ENCODE results near the gene KLC4. TPM values are rescaled to one million over a fixed set of nuclear protein-coding genes. Genes with fewer than 3 reads are reported as not detected.

The KLC4 gene
- total and polyA plus RNA-seq, 4 donors, result 16.1 to 36.0 (median 26.4) TPM

DNA sequence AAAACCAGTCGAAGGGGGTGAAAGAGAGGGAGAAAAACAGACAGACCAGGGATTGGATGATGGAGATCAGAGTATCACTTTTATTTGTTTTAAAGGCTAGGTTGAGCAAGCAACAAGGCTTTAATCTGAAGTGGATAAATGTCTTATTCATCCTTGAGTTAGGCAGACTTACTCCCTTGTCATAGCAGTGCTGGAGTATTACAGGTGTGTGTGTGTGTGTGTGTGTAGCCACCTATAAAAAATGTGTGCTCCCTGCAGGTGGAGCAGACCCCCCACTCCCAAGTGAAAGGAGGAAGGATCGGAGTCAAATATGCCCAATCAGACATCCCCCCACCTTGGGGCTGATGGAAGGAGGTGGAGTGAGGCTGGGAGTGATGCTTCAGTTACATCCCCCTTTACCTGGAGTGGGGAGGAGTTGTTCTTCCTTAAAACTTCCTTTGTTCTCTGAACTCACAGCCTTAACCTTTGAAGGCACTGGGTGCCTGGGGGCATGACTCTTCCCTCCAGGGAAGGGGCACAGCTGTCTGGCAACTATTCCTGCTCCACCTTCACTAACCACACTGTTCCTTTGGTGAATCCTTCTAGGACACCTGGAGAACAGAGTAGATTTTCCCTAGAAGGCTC, 43.9 kb downstream of the KLC4 start:
- WGBS, 2 donors, result 64 to 83% methylated on average over 2 of the region's 2 CpGs
- Histone ChIP-seq H3K9me3 (ENCODE audit: control insufficient read depth in 4 of 4, insufficient read depth in 3 of 4, low read length in 3 of 4) (no peaks in the 10 kb centered on the region), H3K36me3 (ENCODE audit: control insufficient read depth in 4 of 4, insufficient read depth in 4 of 4, low read length in 4 of 4) (peaks cover 0 to 6% (median 2%) of the 10 kb centered on the region in 4 donors), H3K27me3 (ENCODE audit: control insufficient read depth in 3 of 3, insufficient read depth in 3 of 3, low read length in 2 of 3) (no peaks in the 10 kb centered on the region), H3K4me1 (ENCODE audit: control insufficient read depth in 5 of 5, insufficient read depth in 5 of 5, low read length in 5 of 5) (peaks cover 0 to 6% (median 0%) of the 10 kb centered on the region in 5 donors), H3K4me3 (no peak overlapping the region), H3K9ac (ENCODE audit: insufficient read depth in 1 of 2, low read length in 2 of 2) (no peak overlapping the region), H3K27ac (ENCODE audit: low read depth in 1 of 2, low read length in 1 of 2) (no peak overlapping the region)
- TF ChIP-seq CTCF (IDR thresholded peaks at IDR 0.05; ENCODE audit: control extremely low read depth, extremely low read depth), result no peak
- no peak for DNase-seq
- ATAC-seq (ENCODE audit: insufficient read depth, low FRiP score), result no peak

DNA sequence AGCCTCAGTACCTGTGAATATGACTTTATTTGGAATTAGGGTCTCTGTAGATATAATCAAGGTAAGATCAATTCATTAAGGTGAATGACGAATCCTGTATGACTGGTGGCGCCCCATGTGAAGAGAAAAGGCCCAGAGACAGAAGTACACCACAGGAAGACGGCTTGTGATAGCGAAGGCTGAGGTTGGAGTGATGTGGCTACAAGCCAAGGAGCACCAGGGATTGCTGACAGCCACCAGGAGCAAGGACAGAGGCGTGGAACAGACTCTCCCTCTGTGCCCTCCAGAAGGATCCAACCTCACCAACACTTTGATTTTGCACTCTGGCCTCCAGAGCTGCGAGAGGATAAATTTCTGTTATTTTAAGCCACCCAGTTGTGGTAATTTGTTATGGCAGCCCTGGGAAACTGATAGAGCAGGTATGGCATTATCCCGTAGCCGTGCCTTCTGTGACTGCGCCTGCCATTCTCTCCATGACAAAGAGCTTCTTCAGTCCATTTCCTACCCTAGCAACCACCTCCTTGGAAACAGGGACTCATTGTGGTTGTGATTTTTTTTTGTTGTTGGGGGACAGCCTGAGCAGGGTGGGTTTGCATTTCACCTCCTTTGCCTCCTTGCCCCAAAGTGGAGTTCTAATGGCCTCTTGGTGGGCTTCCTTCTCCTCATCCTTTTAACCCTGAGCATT, 46.2 kb downstream of the KLC4 start:
- H3K9ac ChIP-seq (ENCODE audit: insufficient read depth in 1 of 2, low read length in 2 of 2), result no peak overlapping the region
- peaks cover 0 to 6% (median 2%) of the 10 kb centered on the region in 4 donors for H3K36me3 ChIP-seq (ENCODE audit: control insufficient read depth in 4 of 4, insufficient read depth in 4 of 4, low read length in 4 of 4)
- no peak overlapping the region for H3K4me3 ChIP-seq
- H3K27me3 ChIP-seq (ENCODE audit: control insufficient read depth in 3 of 3, insufficient read depth in 3 of 3, low read length in 2 of 3), result no peaks in the 10 kb centered on the region
- H3K9me3 ChIP-seq (ENCODE audit: control insufficient read depth in 4 of 4, insufficient read depth in 3 of 4, low read length in 3 of 4), result no peaks in the 10 kb centered on the region
- H3K4me1 ChIP-seq (ENCODE audit: control insufficient read depth in 5 of 5, insufficient read depth in 5 of 5, low read length in 5 of 5), result peaks cover 0 to 4% (median 0%) of the 10 kb centered on the region in 5 donors
- no peak for ATAC-seq (ENCODE audit: insufficient read depth, low FRiP score)
- 88 to 90% methylated on average over 9 of the region's 9 CpGs for WGBS, 2 donors
- H3K27ac ChIP-seq (ENCODE audit: low read depth in 1 of 2, low read length in 1 of 2), result no peak overlapping the region
- DNase-seq, result no peak
- TF ChIP-seq CTCF (IDR thresholded peaks at IDR 0.05; ENCODE audit: control extremely low read depth, extremely low read depth), result no peak

GRCh38 chr6:43107344-43108062, 48.1 kb downstream of the KLC4 start:
- peaks cover 0 to 8% (median 0%) of the 10 kb centered on the region in 5 donors for H3K4me1 ChIP-seq (ENCODE audit: control insufficient read depth in 5 of 5, insufficient read depth in 5 of 5, low read length in 5 of 5)
- DNase-seq, result no peak
- WGBS, 2 donors, result 94 to 96% methylated on average over 12 of the region's 12 CpGs

More at GRCh38 chr6:43107344-43108062, 48.1 kb downstream of the KLC4 start:
- H3K27me3 ChIP-seq (ENCODE audit: control insufficient read depth in 3 of 3, insufficient read depth in 3 of 3, low read length in 2 of 3), result no peaks in the 10 kb centered on the region
- no peak overlapping the region for H3K27ac ChIP-seq (ENCODE audit: low read depth in 1 of 2, low read length in 1 of 2)
- H3K4me3 ChIP-seq, result no peak overlapping the region
- H3K36me3 ChIP-seq (ENCODE audit: control insufficient read depth in 4 of 4, insufficient read depth in 4 of 4, low read length in 4 of 4), result peaks cover 0 to 6% (median 2%) of the 10 kb centered on the region in 4 donors
- H3K9ac ChIP-seq (ENCODE audit: insufficient read depth in 1 of 2, low read length in 2 of 2), result no peak overlapping the region
- no peaks in the 10 kb centered on the region for H3K9me3 ChIP-seq (ENCODE audit: control insufficient read depth in 4 of 4, insufficient read depth in 3 of 4, low read length in 3 of 4)
- no peak for ATAC-seq (ENCODE audit: insufficient read depth, low FRiP score)
- no peak for TF ChIP-seq CTCF (IDR thresholded peaks at IDR 0.05; ENCODE audit: control extremely low read depth, extremely low read depth)
